Astrocyte (in vitro differentiated cells and primary cell): ENCODE measurements around the gene RASGEF1C. TPM values are rescaled to one million over a fixed set of nuclear protein-coding genes. Genes with fewer than 3 reads are reported as not detected.

Source experiments
- DNase-seq: peaks from one replicate; pipeline ENCODE4 v3.0.0-alpha.2; 2010; ENCODE audit warnings: low read depth
- FAIRE-seq: peaks from 2 replicates; lab custom pipeline; 2011; peaks lifted over from hg19 to GRCh38; lab: Jason Lieb, UNC
- H2AFZ ChIP-seq: 2 replicates; pipeline ENCODE4 v1.6.0; 2012; ENCODE audit warnings: low read depth, low read length, inconsistent platforms
- H3K27ac ChIP-seq: 2 replicates; pipeline ENCODE4 v1.5.1; 2011; ENCODE audit warnings: low read depth, low read length, inconsistent platforms
- H3K27me3 ChIP-seq: 2 replicates; pipeline ENCODE4 v1.6.0; 2011; ENCODE audit warnings: low read length, inconsistent platforms; ENCODE audit not compliant: insufficient read depth
- H3K36me3 ChIP-seq: 2 replicates; pipeline ENCODE4 v1.5.1; 2011; ENCODE audit warnings: low read length, inconsistent platforms; ENCODE audit not compliant: insufficient read depth
- H3K4me1 ChIP-seq: 2 replicates; pipeline ENCODE4 v1.5.1; 2011; ENCODE audit warnings: low read length, inconsistent platforms; ENCODE audit not compliant: insufficient read depth
- H3K4me2 ChIP-seq: 2 replicates; pipeline ENCODE4 v1.6.0; 2012; ENCODE audit warnings: low read length, inconsistent platforms
- H3K4me3 ChIP-seq: 2 replicates; pipeline ENCODE4 v1.5.1; 2011; ENCODE audit warnings: low read depth, mild to moderate bottlenecking, low read length, inconsistent platforms; ENCODE audit not compliant: insufficient read depth
- H3K79me2 ChIP-seq: 2 replicates; pipeline ENCODE4 v1.6.0; 2012; ENCODE audit warnings: mild to moderate bottlenecking, low read length, inconsistent platforms; ENCODE audit not compliant: insufficient read depth
- H3K9ac ChIP-seq: 2 replicates; pipeline ENCODE4 v1.6.0; 2012; ENCODE audit warnings: mild to moderate bottlenecking, low read length, inconsistent platforms
- H3K9me3 ChIP-seq: 2 replicates; pipeline ENCODE4 v1.5.1; 2012; ENCODE audit warnings: low read depth, mild to moderate bottlenecking, low read length, inconsistent platforms; ENCODE audit not compliant: insufficient read depth
- H4K20me1 ChIP-seq: 2 replicates; pipeline ENCODE4 v1.6.0; 2012; ENCODE audit warnings: low read length, inconsistent platforms; ENCODE audit not compliant: insufficient read depth
- H3K27ac Mint-ChIP-seq: one replicate; pipeline ENCODE4 v1.8.0; 2021; ENCODE audit warnings: mild to moderate bottlenecking, mixed read lengths; ENCODE audit not compliant: unreplicated experiment
- H3K27me3 Mint-ChIP-seq: one replicate; pipeline ENCODE4 v1.8.0; 2021; ENCODE audit warnings: low read depth, mixed read lengths; ENCODE audit not compliant: unreplicated experiment
- H3K36me3 Mint-ChIP-seq: one replicate; pipeline ENCODE4 v1.8.0; 2021; ENCODE audit warnings: low read depth, mixed read lengths; ENCODE audit not compliant: unreplicated experiment
- H3K4me1 Mint-ChIP-seq: one replicate; pipeline ENCODE4 v1.8.0; 2021; ENCODE audit warnings: low read depth, mixed read lengths; ENCODE audit not compliant: unreplicated experiment
- H3K4me3 Mint-ChIP-seq: one replicate; pipeline ENCODE4 v1.8.0; 2021; ENCODE audit warnings: mild to moderate bottlenecking, moderate library complexity, mixed read lengths; ENCODE audit not compliant: unreplicated experiment
- H3K9me3 Mint-ChIP-seq: one replicate; pipeline ENCODE4 v1.8.0; 2021; ENCODE audit warnings: mild to moderate bottlenecking, mixed read lengths; ENCODE audit not compliant: unreplicated experiment
- EZH2 ChIP-seq: IDR thresholded peaks from 2 replicates; pipeline ENCODE4 v1.6.1; 2012; ENCODE audit warnings: mild to moderate bottlenecking, low read length, inconsistent platforms; ENCODE audit not compliant: insufficient read depth
- total RNA-seq: library from RNA; stranded (reverse); gene quantifications from 2 replicates; pipeline ENCODE4 v1.2.1, GENCODE V29; 2021
- TF ChIP-seq, protein P1 (sequence below): IDR thresholded peaks from 2 replicates; pipeline ENCODE4 v1.5.1; 2011; ENCODE audit warnings: low read depth, mild to moderate bottlenecking, inconsistent platforms, low read length, moderate library complexity; ENCODE audit not compliant: insufficient read depth

RASGEF1C gene
- total RNA-seq, 1 donor from 2014 or later: 0.41 TPM

DNA sequence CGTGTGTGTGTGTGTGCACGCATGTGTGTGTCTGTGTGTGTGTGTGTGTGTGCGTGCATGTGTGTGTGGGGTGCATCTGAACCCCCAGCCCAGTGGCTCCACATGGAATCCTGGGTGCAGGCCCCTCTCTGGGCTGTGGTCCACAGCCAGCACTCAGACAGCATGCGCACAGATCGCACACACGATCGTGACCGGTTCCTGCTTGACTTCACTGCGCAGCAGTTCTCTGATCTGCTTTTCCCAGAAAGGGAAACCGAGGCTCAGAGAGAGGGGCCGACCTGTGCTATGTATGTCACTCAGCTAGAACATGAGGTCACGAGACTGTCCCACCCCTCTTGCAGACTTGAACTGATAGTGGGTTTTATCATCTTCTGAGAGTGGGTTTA, 34.4 kb downstream of the RASGEF1C start:
- Histone ChIP-seq H3K9ac (no peak overlapping the region), H3K79me2 (no peaks in the 10 kb centered on the region), H3K4me1 (peaks cover 4% of the 10 kb centered on the region), H2AFZ (no peak overlapping the region), H3K4me2 (peak overlapping the region; percentile 36), H3K27me3 (peaks cover 1% of the 10 kb centered on the region), H3K36me3 (no peaks in the 10 kb centered on the region), H3K27ac (no peak overlapping the region), H3K9me3 (no peaks in the 10 kb centered on the region), H4K20me1 (no peaks in the 10 kb centered on the region), H3K4me3 (no peak overlapping the region)
- Mint-ChIP-seq H3K4me1 (peaks cover 7% of the 10 kb centered on the region), H3K4me3 (no peak overlapping the region), H3K27me3 (peaks cover 10% of the 10 kb centered on the region), H3K9me3 (no peaks in the 10 kb centered on the region), H3K36me3 (no peaks in the 10 kb centered on the region), H3K27ac (peak overlapping the region; percentile 13)
- no peak for FAIRE-seq
- no peak for TF ChIP-seq EZH2
- TF ChIP-seq, protein P1, sequence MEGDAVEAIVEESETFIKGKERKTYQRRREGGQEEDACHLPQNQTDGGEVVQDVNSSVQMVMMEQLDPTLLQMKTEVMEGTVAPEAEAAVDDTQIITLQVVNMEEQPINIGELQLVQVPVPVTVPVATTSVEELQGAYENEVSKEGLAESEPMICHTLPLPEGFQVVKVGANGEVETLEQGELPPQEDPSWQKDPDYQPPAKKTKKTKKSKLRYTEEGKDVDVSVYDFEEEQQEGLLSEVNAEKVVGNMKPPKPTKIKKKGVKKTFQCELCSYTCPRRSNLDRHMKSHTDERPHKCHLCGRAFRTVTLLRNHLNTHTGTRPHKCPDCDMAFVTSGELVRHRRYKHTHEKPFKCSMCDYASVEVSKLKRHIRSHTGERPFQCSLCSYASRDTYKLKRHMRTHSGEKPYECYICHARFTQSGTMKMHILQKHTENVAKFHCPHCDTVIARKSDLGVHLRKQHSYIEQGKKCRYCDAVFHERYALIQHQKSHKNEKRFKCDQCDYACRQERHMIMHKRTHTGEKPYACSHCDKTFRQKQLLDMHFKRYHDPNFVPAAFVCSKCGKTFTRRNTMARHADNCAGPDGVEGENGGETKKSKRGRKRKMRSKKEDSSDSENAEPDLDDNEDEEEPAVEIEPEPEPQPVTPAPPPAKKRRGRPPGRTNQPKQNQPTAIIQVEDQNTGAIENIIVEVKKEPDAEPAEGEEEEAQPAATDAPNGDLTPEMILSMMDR: no peak
- DNase-seq: no peak

GRCh38 chr5:180173875-180174586, 35.0 kb downstream of the RASGEF1C start:
- Mint-ChIP-seq H3K36me3 (no peaks in the 10 kb centered on the region), H3K27me3 (peaks cover 10% of the 10 kb centered on the region), H3K9me3 (no peaks in the 10 kb centered on the region), H3K27ac (peak overlapping the region; percentile 13), H3K4me3 (no peak overlapping the region), H3K4me1 (peaks cover 7% of the 10 kb centered on the region)
- no peaks in the 10 kb centered on the region for H4K20me1 ChIP-seq
- H3K4me1 ChIP-seq: peaks cover 4% of the 10 kb centered on the region
- H2AFZ ChIP-seq: peak overlapping the region; percentile 34
- no peaks in the 10 kb centered on the region for H3K27me3 ChIP-seq
- H3K4me2 ChIP-seq: peak overlapping the region; percentile 36
- H3K27ac ChIP-seq: no peak overlapping the region
- FAIRE-seq (no peak), DNase-seq (peak; percentile 88)
- H3K36me3 ChIP-seq: no peaks in the 10 kb centered on the region
- H3K9ac ChIP-seq: no peak overlapping the region
- TF ChIP-seq, protein P1: no peak
- H3K9me3 ChIP-seq: no peaks in the 10 kb centered on the region
- H3K4me3 ChIP-seq: no peak overlapping the region
- H3K79me2 ChIP-seq: no peaks in the 10 kb centered on the region

DNA sequence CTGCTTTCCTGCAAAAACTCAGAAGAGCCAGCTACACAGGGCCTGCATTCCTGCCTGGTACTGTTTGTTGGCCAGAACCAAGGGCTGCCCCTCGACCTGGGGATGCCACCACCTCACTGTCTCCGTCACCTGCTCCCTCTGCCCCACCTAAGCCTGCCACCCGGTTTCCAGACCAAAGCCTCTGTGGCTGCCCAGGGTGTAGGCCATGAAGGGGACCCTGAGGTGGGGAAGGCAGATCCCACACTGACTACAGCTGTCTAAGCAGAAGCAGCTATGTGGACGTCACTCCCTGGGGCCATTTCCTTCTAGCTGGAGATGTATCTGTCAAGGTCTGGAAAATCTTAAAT, 35.8 kb downstream of the RASGEF1C start:
- no peaks in the 10 kb centered on the region for H3K27me3 ChIP-seq
- no peak overlapping the region for H3K9ac ChIP-seq
- H3K4me2 ChIP-seq: no peak overlapping the region
- H3K36me3 ChIP-seq: no peaks in the 10 kb centered on the region
- no peak overlapping the region for H2AFZ ChIP-seq
- Mint-ChIP-seq H3K27ac (no peak overlapping the region), H3K36me3 (no peaks in the 10 kb centered on the region), H3K4me3 (no peak overlapping the region), H3K9me3 (no peaks in the 10 kb centered on the region), H3K4me1 (peaks cover 7% of the 10 kb centered on the region), H3K27me3 (peaks cover 5% of the 10 kb centered on the region)
- no peak overlapping the region for H3K27ac ChIP-seq
- FAIRE-seq (no peak), DNase-seq (no peak)
- TF ChIP-seq, protein P1: no peak
- no peak for TF ChIP-seq EZH2
- no peaks in the 10 kb centered on the region for H4K20me1 ChIP-seq
- no peaks in the 10 kb centered on the region for H3K9me3 ChIP-seq
- no peaks in the 10 kb centered on the region for H3K79me2 ChIP-seq
- H3K4me1 ChIP-seq: peaks cover 4% of the 10 kb centered on the region
- H3K4me3 ChIP-seq: no peak overlapping the region
